GM12878 (cell line): ENCODE measurements around the gene GABBR2.

ENCODE experiments used
- FOXM1 ChIP-seq: IDR thresholded peaks from 2 replicates; pipeline ENCODE4 v1.6.1; 2012; ENCODE audit warnings: low read depth, mild to moderate bottlenecking, inconsistent platforms, low read length, moderate library complexity
- POLR2AphosphoS5 ChIP-seq: IDR thresholded peaks from 2 replicates; pipeline ENCODE4 v1.6.1; 2011; ENCODE audit warnings: mild to moderate bottlenecking, low read length, inconsistent platforms
- TF ChIP-seq, protein P1 (sequence below): IDR thresholded peaks from 2 replicates; pipeline ENCODE4 v1.6.1; 2012; ENCODE audit warnings: low read depth, low read length, improper control_type of control experiment

DNA sequence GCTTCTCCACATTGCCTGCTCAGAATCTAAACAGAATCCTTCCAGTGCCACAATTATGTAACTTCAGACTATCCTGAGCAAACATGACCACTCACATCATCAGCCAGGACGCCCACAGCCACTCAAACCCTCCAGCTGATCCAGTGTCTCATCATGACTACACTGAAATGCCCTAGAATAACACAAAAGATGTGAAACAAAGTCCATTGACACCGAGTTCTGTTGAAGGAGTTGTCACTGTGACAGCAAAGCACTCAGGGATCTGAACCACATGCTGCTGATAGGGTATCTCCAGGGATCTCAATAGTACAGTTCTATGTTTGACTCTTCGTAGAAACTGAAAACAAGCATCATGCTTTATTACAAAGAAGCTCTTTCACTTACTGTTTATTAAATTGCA is 150.2 kb downstream of the GABBR2 start:
- TF ChIP-seq FOXM1 (no peak), POLR2AphosphoS5 (no peak)
- TF ChIP-seq, protein P1, sequence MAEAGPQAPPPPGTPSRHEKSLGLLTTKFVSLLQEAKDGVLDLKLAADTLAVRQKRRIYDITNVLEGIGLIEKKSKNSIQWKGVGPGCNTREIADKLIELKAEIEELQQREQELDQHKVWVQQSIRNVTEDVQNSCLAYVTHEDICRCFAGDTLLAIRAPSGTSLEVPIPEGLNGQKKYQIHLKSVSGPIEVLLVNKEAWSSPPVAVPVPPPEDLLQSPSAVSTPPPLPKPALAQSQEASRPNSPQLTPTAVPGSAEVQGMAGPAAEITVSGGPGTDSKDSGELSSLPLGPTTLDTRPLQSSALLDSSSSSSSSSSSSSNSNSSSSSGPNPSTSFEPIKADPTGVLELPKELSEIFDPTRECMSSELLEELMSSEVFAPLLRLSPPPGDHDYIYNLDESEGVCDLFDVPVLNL = no peak
